NCI-H187 treated with DMSO at 0.1 percent for 48 hours (cell line): ENCODE measurements around the gene SYNGR1.

Experiments used
- DNase-seq: peaks from one replicate; lab custom pipeline; 2025; lab: John Stamatoyannopoulos, UW

The SYNGR1 gene

DNA sequence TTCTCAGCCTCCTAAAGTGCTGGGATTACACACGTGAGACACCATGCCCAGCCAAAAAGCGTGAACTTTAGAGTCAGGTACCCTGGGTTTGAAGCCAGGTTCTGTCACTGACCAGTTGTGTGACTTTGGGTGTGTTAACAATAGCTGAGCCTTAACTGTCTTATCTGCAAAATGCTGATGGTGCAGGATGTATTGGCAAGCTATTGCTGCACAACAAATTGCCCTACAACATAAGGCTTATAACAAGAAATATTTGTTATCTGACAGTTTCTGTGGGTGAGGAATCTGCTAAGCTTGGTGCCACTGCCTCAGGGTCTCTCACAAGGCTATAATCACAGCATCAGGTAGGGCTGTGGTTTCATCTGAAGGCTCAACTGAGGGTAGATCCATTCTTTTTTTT is 21.9 kb downstream of the SYNGR1 start:
- no peak for DNase-seq

DNA sequence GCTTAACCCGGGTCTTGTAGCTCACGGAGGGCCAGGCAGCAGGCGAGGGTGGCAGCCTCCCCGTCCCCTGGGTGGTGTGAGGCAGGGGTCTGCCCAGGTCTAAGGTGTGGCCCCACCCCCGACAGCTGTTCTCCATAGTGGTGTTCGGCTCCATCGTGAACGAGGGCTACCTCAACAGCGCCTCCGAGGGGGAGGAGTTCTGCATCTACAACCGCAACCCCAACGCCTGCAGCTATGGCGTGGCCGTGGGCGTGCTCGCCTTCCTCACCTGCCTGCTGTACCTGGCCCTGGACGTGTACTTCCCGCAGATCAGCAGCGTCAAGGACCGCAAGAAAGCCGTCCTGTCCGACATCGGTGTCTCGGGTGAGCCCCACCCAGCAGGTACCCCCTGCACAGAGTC is 24.4 kb downstream of the SYNGR1 start:
- DNase-seq = no peak

DNA sequence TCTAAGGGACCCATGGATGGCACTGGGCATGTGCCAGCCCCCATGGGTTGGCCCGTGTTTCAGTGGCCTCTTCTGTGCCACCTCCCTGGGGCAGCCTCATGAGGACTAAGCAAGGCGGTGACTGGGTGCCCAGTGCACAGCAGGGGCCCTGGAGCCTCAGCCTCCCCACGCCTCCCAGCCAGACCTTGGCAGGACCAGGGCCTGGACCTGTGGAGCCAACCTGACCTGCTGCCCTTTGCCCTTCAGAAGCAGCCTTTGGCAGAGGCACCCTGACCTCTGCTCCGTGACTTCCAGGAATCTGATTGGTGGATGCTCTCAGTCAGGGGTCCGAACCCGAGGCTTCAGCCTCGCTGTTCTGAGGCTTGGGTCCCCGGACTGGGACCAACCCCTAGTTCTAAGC is 25.0 kb downstream of the SYNGR1 start:
- DNase-seq = no peak

DNA sequence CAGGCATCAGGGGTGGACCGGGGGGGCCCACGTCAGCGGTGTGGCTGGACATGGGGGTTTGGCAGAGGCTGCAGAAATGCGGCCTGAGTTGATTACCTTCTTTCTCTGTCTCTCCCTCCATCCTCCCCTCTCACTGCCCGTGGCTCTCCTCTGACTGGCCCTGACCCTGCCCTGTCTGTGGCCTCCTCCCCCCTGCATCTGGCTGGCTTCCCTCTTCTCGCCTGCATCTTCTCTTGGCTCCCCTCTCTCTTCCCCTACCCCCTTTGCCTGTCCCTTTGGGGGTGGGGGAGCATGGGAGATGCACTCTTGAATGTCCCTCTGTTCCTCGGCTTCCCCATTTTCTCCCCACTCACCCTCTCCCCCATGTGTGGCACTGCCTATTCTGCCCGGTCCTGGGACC is 25.9 kb downstream of the SYNGR1 start:
- no peak for DNase-seq

DNA sequence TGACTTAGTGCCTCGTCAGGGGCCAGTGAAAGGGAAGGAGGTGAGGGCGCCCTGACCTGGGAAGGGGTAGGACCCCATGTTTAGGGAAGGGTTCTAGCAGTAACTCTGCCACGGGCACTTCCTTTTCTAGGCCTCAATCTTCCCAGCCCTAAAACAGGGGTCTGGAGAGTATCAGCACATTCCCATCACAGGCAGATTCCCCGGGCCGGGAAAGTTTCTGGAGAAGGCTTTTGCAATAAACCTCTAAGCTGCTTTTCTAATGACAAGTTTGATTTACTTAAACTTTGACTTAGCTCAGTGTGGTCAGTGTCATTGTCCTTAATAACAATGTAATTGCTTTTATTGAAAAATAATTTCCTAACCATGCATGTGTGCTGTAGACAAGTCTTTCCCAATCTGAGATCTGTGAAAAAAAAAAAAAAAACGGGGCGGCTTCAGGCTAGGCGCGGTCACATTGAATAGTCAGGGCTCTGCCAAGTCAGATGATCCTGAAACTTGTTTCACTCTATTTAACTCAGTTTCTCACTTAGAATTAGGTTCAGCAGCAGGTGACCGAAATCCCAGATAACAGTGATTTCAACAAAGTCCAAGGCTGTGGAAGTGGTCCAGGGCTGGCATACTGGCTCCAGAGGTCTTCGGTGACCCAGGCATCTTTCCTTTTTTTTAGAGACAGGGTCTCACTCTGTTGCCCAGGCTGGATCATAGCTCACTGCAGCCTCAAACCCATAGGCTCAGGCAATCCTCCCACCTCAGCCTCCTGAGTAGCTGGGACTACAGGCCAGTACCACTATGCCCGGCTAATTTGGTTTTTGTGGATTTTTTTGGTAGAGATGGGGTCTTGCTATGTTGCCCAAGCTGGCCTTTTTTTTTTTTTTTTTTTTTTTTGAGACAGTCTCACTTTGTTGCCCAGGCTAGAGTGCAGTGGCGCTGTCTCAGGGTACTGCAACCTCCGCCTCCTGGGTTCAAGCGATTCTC is 30.3 kb downstream of the SYNGR1 start:
- DNase-seq = no peak

DNA sequence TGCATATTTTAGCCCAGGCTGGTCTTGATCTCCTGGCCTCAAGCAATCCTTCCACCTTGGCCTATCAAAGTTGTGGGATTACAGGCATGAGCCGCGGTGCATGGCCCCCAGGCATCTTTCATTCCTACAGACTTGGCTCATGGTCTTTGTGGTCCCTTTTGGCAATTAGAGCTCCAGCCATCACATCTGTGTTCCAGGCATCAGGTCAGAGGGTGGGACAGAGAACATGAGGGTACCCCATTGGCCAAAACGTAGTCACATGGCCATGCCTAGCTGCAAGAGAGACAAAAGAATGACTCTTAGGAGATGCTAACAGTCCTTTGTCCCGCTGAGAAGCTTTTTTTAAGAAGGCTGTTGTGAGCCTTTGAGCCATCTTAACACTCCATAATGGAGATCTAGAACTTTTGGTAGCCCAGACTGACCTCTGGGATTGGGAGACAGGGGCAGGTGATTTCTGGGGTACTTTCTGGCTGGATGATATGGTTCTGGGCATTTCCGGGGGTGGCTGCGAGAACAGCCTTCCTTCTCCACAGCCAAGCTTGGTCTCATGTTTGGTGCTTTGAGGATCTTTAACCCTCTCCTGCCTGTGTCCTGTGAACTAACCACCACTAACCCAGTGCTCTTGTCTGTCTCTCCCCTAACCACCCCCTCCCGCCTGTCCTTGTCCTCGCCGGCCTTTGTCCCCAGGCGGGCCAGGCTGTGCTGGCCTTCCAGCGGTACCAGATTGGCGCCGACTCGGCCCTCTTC is 31.4 kb downstream of the SYNGR1 start:
- no peak for DNase-seq

DNA sequence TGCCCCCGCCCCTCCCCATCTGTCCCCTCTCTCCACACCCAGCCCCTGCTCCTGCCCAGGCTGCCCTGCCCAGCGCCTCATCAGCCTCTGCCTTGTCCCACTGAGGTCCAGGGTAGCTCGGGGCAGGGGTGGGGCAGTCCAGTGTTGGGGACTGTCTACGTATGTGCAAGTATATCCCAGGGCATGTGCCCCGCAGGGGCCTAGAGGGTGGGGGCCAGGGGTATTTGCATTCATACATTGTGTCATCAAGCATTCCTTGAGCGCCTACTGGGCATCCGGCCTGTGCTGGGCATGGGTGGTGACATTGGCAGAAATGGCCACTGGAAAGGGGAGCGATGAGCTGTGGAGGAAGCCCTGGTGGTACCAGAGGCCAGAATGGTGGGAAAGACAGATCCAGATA is 32.1 kb downstream of the SYNGR1 start:
- DNase-seq = no peak

DNA sequence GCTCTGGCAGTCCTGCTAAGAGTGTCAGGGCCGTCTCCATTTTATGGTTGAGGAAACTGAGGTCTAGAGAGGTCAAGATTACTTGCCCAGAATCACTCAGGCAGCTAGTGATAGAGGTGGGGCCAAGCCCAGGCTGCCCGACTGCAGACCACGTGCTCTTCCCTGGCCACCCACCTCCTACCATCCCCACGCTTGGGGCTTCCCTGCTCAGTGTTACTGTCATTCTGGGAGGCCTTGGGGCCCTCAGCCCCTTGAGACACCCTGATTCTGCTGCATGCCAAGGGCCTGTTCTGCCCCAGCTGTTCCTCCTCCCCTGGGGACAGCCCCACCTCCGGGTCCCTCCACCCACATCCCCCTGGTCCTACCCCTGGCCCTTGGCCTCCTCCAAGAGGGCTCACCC is 32.6 kb downstream of the SYNGR1 start:
- DNase-seq = no peak

DNA sequence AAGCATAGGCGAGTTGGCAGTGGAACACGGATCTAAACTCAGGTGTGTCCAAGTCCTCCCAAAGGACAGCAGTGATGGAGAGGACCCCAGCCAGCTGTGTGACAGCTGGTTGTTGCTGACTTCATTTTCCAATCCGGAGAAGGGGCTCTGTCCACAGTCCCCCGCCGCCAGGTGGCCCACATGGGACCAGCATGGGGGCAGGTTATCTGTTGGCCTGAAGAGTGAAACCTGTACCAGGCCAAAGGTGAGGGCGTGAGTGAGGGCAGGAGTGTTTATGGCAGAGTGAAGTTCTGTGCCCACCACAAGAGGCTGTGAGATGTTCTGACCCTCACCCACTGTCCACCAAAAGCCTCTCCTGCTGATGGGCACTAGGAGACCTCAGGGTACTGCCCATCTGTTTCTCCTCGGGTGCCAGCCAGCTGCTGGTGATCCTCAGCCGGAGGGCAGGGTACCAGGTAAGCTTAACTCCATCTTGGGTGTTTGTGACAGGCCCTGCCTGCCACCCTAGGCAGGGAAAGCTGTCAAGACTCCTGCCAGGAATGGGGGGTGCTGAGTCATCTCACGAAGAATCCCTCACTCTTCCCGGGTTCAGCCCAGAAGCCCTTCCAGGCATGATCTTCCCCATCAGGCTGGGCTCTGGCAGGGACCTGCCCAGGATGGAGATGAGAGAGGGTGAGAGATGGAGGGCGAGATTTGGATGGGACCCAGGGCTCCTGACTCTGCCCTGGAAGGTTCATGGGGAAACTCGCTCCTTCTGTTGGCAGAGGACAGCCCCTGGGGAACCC is 34.2 kb downstream of the SYNGR1 start:
- DNase-seq = no peak

DNA sequence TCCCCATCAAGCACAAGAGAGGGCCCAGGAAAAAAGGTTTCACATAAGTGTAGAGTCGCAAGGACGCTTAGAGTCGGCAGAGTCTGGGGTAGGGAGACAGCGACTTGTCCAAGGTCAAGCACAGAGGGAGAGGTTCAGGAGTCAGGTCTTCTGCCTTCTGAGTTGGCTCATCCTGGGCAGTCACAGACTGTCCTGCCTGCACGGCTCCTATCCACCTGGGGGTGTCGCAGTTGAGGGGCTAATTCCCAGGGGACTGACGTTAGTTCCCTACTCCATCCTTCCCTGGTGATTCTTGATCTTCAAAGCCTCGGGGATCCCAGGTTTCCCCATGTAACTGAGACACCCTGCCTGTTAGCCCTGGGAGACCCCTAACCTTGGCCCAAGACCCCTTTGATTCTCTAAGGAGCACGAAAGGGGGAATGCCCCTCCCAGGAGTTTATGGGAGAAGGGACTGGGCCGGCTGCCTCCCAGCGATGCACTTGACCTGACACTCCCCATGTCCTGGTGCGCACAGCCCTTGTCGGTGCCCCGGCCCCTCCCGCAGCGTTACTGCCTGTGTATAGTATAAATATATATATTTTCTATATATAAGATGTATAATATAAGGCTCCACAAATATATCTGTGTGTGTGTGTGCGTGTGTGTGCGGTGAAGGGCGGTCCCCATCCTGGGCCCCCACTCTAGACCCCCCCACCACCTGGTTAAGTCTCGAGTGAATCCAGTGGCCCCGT is 35.1 kb downstream of the SYNGR1 start:
- no peak for DNase-seq

DNA sequence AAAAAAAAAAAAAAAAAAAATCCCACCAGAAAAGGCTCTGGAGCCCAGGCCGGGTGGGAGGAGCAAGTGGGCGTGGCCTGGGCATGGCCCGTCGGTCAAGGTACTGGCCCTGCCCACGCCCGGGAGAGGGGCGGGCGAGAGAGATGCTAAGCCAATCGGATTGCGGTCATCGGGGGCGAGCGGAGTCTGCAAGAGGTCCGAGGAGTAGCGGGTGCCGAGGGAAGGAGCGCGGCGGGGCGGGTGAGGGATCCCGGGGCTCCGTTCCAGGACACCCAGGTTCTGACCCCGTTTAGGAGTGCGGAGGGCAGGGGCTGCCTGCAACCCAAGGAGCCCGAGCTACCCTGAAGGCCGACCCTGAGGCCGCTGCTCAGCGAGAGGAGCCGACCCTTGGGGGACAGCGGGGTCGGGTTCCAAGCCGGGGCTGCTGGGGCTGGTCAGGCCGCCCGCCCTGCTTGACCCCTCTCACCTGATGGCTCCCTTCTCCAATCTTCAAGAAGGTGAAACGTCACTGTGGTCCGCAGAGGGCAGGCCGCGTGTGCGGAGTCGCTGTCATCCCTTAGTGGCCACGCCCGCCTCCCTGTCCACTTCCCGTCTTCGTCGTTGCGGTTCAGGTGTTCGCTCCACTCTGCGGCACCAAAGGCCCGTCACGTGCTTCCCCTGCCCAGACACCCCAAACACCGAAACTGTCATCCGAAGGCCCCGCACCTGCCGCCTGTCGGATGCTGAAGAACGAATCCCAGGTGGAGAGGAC is 38.6 kb downstream of the SYNGR1 start:
- no peak for DNase-seq

DNA sequence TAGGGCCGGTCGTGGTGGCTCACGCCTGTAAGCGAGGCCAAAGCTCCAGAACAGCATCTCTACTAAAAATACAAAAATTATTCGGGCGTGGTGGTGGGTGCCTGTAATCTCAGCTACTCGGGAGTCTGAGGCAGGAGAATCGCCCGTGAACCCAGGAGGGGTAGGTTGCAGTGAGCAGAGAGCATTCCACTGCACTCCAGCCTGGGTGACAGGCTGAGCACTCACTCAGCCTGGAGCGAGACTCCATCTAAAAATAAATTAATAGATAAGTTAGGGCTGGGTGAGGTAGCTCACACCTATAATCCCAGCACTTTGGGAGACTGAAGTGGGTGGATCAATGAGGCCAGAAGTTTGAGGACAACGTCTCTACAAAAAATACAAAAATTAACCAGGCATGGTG is 39.6 kb downstream of the SYNGR1 start:
- DNase-seq = no peak

DNA sequence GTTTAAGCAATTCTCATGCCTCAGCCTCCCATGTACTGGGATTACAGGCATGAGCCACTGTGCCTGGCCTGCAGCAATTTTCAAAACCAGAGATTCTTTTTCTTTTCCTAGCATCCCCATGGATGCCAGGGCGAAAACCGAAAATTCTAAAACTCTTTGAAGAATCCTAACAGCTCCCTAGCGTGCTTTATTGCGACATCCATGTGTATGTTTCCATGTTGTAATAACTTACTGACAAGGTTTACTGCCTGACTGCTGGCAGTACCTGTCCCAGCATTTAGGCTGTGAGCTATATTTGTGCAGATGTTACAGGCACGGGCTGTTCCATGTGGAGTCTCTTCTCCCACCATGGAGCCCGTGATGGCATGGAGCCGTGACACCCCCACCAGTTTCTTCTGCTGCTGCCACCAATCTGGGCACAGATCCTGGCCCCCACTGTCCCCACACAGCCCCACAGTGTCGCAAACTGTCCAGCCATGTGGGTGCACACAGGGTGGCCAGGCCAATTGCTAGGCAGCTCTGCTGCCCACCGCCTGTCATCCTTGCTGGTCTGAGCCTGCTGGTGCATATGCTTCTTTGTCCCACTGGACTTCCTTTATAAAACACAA is 42.7 kb downstream of the SYNGR1 start:
- DNase-seq = no peak

DNA sequence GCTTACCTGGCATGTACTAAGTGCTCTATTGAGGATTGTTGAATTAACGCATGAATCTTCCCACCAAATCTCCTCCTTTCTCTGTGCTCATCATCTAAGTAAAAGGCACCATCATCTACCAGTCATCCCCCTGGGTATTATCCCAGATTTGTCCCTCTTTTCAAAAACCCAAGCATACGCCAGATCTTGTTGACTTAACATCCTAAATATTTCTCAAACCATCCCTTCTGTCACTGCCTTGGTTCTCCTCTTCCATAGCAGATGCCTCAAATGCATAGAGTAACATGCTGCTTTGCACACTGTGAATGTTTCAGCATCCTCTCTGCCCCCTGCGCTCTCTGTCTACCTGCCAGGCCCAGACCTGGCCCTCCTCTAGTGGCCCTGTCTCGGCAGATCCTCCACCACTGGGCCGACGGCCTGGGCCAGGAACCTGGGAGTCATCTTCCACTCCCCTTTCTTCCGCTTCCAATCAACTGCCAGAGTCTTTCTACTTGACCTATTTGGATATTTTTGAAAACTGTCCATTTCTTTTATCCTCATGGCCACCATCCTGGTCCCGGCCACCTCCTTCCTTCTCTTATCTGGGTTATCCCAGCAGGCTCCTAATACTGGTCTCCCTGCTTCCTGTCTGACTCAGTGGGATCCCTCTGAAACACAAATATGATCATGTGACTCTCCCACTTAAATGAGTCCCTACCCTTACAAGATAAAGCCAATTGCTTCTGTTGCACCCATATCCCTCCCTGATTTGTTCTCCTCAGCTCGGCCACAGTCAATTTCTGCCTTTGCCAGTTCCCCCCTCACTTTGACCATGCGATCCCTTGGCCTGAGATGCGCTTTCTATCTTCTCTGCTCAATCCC is 46.4 kb downstream of the SYNGR1 start:
- no peak for DNase-seq

DNA sequence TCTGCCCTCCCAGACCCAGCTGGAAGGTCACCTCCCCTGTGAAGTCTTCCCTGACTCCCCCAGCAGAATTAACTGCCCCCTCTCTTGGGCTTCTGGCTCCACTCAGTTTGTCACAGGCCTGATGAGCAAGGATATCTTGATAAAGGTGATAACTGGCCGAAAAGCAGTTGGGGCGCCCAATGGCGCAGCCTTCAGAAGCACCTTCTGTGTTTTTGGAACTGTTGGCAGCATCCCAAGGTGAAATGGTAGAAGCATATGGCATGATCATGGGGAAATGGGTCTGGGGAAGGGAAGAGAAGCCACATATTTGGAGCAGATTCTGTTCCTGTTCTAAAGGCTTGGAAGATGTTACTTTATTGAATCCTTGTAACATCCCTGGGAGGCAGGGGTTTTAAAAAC is 47.0 kb downstream of the SYNGR1 start:
- DNase-seq = no peak

DNA sequence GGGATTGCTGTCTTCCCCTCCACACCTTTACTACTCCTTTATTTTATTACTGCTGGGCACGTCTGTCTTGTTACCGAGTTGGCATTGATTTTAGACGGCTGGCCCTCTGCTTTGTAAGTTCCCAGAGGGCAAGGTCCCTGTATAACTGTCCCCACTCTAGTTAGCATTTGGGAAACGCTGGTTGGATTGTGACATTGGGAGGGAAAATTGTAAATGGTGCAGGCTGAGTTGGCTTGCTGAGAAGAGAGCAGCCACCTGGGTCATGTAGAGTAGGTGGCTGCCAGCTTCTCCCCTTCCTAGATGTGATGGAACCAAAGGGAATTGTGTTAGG is 51.5 kb downstream of the SYNGR1 start:
- DNase-seq = no peak

DNA sequence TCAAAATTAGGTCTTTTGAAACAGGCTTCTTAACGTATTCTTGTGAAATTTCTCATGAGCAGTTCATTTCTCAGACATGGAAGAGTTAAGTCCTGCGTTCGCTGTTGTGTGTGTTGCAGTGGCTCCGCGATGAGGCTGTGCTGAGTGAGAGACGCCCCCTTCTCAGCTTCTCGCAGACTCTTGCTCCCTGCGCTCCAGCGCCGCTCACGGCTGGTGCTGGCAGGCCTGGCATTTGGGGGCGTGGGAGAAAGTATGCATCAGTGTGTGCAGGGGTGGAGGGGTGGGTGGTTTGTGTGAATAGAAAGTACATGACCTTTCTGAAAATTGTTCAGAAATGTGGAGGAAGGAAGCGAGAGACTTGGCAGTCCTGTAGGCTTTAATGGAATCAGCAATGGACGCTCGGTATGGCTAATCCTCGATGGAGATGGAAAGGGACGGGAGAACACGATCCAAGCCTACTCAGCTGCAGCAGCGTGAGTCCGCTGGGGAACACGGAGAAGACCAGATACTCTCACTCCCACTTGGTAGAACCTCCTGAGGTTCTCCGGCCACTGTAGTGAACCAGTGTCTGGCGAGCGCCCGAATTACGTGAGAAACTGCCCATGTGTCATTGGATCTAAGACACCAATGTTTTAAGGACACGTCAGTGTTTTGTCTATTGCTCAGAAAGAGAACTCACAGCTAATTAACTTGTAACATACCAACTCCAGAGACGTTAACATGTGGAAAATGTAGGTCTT is 55.7 kb downstream of the SYNGR1 start:
- DNase-seq = no peak

DNA sequence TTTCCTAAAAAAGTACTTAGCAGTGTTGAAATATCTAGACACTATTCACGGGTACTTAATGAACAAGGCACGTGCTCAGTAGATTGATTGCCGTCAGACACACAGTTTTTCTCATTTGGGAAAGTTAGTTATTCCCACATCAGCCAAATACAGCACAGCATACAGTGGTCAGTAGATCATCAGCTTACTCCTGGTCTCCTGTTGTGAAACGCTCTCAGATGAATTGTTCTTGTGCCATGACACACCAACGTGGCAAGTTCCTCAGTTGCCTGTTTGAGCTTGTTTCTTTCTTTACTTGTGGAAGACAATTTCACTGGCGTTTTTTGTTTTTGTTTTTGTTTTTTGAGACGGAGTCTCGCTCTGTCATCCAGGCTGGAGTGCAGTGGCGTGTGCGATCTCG is 58.4 kb downstream of the SYNGR1 start:
- DNase-seq = no peak

DNA sequence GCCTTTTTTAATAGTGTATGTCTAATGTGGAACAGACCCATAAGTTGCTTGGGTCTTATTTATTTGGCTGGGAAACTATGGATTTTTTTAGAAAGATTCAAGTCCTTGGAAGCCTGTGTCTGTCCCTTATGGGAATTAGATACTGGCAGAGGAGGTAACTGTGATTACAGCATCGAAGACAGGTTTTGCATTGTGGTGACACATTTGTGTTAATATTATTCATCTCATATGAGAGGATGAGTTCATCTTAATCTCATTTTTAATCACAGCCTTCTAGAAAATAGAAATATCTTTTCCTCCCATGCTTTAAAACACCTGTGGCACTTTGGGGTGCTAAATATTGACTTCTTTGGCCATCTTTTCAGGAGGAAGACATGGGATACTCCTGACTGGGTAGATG is 59.0 kb downstream of the SYNGR1 start:
- no peak for DNase-seq
